HG02981 (cell line): ENCODE results near the gene WDR13.
"Not testable (repeated sequence)": the region's sequence is repeated elsewhere in the genome, so short reads cannot be mapped to it uniquely, and the experiment has no call there.

Experiments
- ATAC-seq: cut with Tn5 transposase; IDR thresholded peaks from one replicate; pipeline ENCODE4 v1.9.1; 2021; ENCODE audit warnings: mild to moderate bottlenecking, moderate library complexity; ENCODE audit not compliant: unreplicated experiment

WDR13 gene

GRCh38 chrX:48652055-48652579, 54.8 kb downstream of the WDR13 start:
- ATAC-seq: not testable (repeated sequence)

GRCh38 chrX:48654746-48655145, 57.5 kb downstream of the WDR13 start:
- ATAC-seq: not testable (repeated sequence)
